Stomach smooth muscle (tissue), 2 donors: Measurements from ENCODE around the gene PRKCI.

Experiments used
- H3K27ac ChIP-seq: one replicate; pipeline ENCODE4 v1.7.0; 2013; ENCODE audit warnings: mild to moderate bottlenecking, low read length, inconsistent platforms
- H3K27me3 ChIP-seq, 2 donors: one replicate each; pipeline ENCODE4 v1.7.0; 2013; ENCODE audit warnings: low read length in 2 of 2; ENCODE audit not compliant: insufficient read depth in 2 of 2, control insufficient read depth in 1 of 2
- H3K36me3 ChIP-seq, 2 donors: one replicate each; pipeline ENCODE4 v1.7.0; 2013; ENCODE audit warnings: low read length in 2 of 2; ENCODE audit not compliant: control insufficient read depth in 2 of 2, insufficient read depth in 2 of 2
- H3K4me1 ChIP-seq: one replicate; pipeline ENCODE4 v1.7.0; 2013; ENCODE audit warnings: low read length; ENCODE audit not compliant: control insufficient read depth, insufficient read depth
- H3K4me3 ChIP-seq, 2 donors: one replicate each; pipeline ENCODE4 v1.7.0; 2013; ENCODE audit warnings: low read length in 2 of 2
- H3K9ac ChIP-seq, 2 donors: one replicate each; pipeline ENCODE4 v1.7.0; 2013; ENCODE audit warnings: low read length in 2 of 2, mild to moderate bottlenecking in 1 of 2
- H3K9me3 ChIP-seq, 2 donors: one replicate each; pipeline ENCODE4 v1.7.0; 2013; ENCODE audit warnings: low read length in 2 of 2; ENCODE audit not compliant: control insufficient read depth in 2 of 2
- donor health status: healthy.
- donor health status: Pancreatic carcinoma.

Gene PRKCI

GRCh38 chr3:170295586-170295985 lies 73.4 kb downstream of the PRKCI start:
- H3K4me1 ChIP-seq: no peaks in the 10 kb centered on the region
- no peaks in the 10 kb centered on the region for H3K9me3 ChIP-seq
- peaks cover 0 to 8% of the 10 kb centered on the region in 2 donors for H3K36me3 ChIP-seq
- H3K4me3 ChIP-seq: no peak overlapping the region
- H3K27me3 ChIP-seq: no peaks in the 10 kb centered on the region
- no peak overlapping the region for H3K9ac ChIP-seq
- no peak overlapping the region for H3K27ac ChIP-seq

- Histone ChIP-seq H3K27me3 (no peaks in the 10 kb centered on the region), H3K9me3 (no peaks in the 10 kb centered on the region), H3K36me3 (peaks cover 0 to 8% of the 10 kb centered on the region in 2 donors), H3K9ac (no peak overlapping the region), H3K27ac (no peak overlapping the region), H3K4me1 (no peaks in the 10 kb centered on the region), H3K4me3 (no peak overlapping the region)
Observed at GRCh38 chr3:170296703-170297102, 74.5 kb downstream of the PRKCI start.

- Histone ChIP-seq H3K27me3 (no peaks in the 10 kb centered on the region), H3K9ac (no peak overlapping the region), H3K9me3 (no peaks in the 10 kb centered on the region), H3K27ac (no peak overlapping the region), H3K4me1 (no peaks in the 10 kb centered on the region), H3K4me3 (no peak overlapping the region), H3K36me3 (peaks cover 3% of the 10 kb centered on the region in 2 donors)
Observed at GRCh38 chr3:170301405-170301804, 79.2 kb downstream of the PRKCI start.

- H3K27ac ChIP-seq: no peak overlapping the region
- H3K36me3 ChIP-seq: peaks cover 3% of the 10 kb centered on the region in 2 donors
- no peak overlapping the region for H3K4me3 ChIP-seq
- no peak overlapping the region for H3K9ac ChIP-seq
- no peaks in the 10 kb centered on the region for H3K4me1 ChIP-seq
- no peaks in the 10 kb centered on the region for H3K27me3 ChIP-seq
- H3K9me3 ChIP-seq: no peaks in the 10 kb centered on the region
Observed at GRCh38 chr3:170302008-170302407, 79.8 kb downstream of the PRKCI start.

- H3K9me3 ChIP-seq: no peaks in the 10 kb centered on the region
Observed at GRCh38 chr3:170306015-170306414, 83.8 kb downstream of the PRKCI start.

GRCh38 chr3:170307671-170308405 lies 85.6 kb downstream of the PRKCI start:
- no peaks in the 10 kb centered on the region for H3K27me3 ChIP-seq
- no peak overlapping the region for H3K9ac ChIP-seq
- H3K36me3 ChIP-seq: no peaks in the 10 kb centered on the region
- peaks cover 3% of the 10 kb centered on the region for H3K4me1 ChIP-seq
- H3K27ac ChIP-seq: no peak overlapping the region
- H3K9me3 ChIP-seq: no peaks in the 10 kb centered on the region
- no peak overlapping the region for H3K4me3 ChIP-seq

More at GRCh38 chr3:170306015-170306414, 83.8 kb downstream of the PRKCI start:
- H3K27me3 ChIP-seq: no peaks in the 10 kb centered on the region
- peaks cover 0 to 3% of the 10 kb centered on the region in 2 donors for H3K36me3 ChIP-seq
- H3K27ac ChIP-seq: no peak overlapping the region
- H3K9ac ChIP-seq: no peak overlapping the region
- H3K4me3 ChIP-seq: no peak overlapping the region
- peaks cover 3% of the 10 kb centered on the region for H3K4me1 ChIP-seq

- no peaks in the 10 kb centered on the region for H3K9me3 ChIP-seq
- no peak overlapping the region for H3K9ac ChIP-seq
- no peak overlapping the region for H3K27ac ChIP-seq
- peaks cover 3% of the 10 kb centered on the region for H3K4me1 ChIP-seq
- H3K27me3 ChIP-seq: no peaks in the 10 kb centered on the region
- H3K4me3 ChIP-seq: no peak overlapping the region
- H3K36me3 ChIP-seq: no peaks in the 10 kb centered on the region
Observed at GRCh38 chr3:170309046-170309445, 86.8 kb downstream of the PRKCI start.

GRCh38 chr3:170317954-170318353 lies 95.7 kb downstream of the PRKCI start:
- no peaks in the 10 kb centered on the region for H3K9me3 ChIP-seq
- H3K36me3 ChIP-seq: no peaks in the 10 kb centered on the region
- no peaks in the 10 kb centered on the region for H3K4me1 ChIP-seq
- H3K27ac ChIP-seq: no peak overlapping the region
- H3K27me3 ChIP-seq: no peaks in the 10 kb centered on the region
- no peak overlapping the region for H3K4me3 ChIP-seq
- H3K9ac ChIP-seq: no peak overlapping the region

GRCh38 chr3:170320461-170321121 lies 98.4 kb downstream of the PRKCI start:
- H3K27me3 ChIP-seq: no peaks in the 10 kb centered on the region
- no peaks in the 10 kb centered on the region for H3K9me3 ChIP-seq
- H3K4me3 ChIP-seq: no peak overlapping the region
- H3K9ac ChIP-seq: no peak overlapping the region
- H3K36me3 ChIP-seq: no peaks in the 10 kb centered on the region
- no peak overlapping the region for H3K27ac ChIP-seq
- no peaks in the 10 kb centered on the region for H3K4me1 ChIP-seq

- Histone ChIP-seq H3K27me3 (no peaks in the 10 kb centered on the region), H3K9me3 (no peaks in the 10 kb centered on the region), H3K4me1 (no peaks in the 10 kb centered on the region), H3K4me3 (no peak overlapping the region), H3K36me3 (no peaks in the 10 kb centered on the region), H3K9ac (no peak overlapping the region), H3K27ac (no peak overlapping the region)
Observed at GRCh38 chr3:170321321-170322034, 99.3 kb downstream of the PRKCI start.
